22Rv1 (cell line): ENCODE results near the gene HSD11B1.

Experiments used
- CTCF ChIP-seq: fragments of 450-650 bp; IDR thresholded peaks from 2 replicates; pipeline ENCODE4 v1.5.1; 2017; ENCODE audit warnings: mild to moderate bottlenecking
- ZFX ChIP-seq: fragments of 450-650 bp; IDR thresholded peaks from 2 replicates; pipeline ENCODE4 v1.6.1; 2017; ENCODE audit warnings: antibody characterized with exemption, borderline replicate concordance

- TF ChIP-seq CTCF (no peak), ZFX (no peak)
Measured at GRCh38 chr1:209672705-209673630, 31.7 kb upstream of the HSD11B1 start.
